Right atrium auricular region (tissue), 2 donors: ENCODE data around the gene ABHD1. TPM values are rescaled to one million over a fixed set of nuclear protein-coding genes. Genes with fewer than 3 reads are reported as not detected.

ENCODE experiments used
- DNase-seq: peaks from one replicate; pipeline ENCODE4 v3.0.0-alpha.2; 2019; ENCODE audit warnings: low spot score
- H3K27ac ChIP-seq, 2 donors: fragments of 200-600 bp; sonication (generic); 1 replicate in 1 of 2; 2 replicates in 1 of 2; pipeline ENCODE4 v1.5.1; 2016 to 2019
- H3K27me3 ChIP-seq, 2 donors: fragments of 200-600 bp; sonication (generic); one replicate each; pipeline versions ENCODE4 v1.5.1 to v1.6.0; 2017 to 2019
- H3K36me3 ChIP-seq: fragments of 200-600 bp; sonication (generic); one replicate; pipeline ENCODE4 v1.5.1; 2016
- H3K4me1 ChIP-seq, 2 donors: fragments of 200-600 bp; sonication (generic); one replicate each; pipeline versions ENCODE4 v1.5.1 to v1.6.0; 2017 to 2019
- H3K4me3 ChIP-seq, 2 donors: fragments of 200-600 bp; sonication (generic); 1 replicate in 1 of 2; 2 replicates in 1 of 2; pipeline ENCODE4 v1.5.1; 2017 to 2019; ENCODE audit warnings: mild to moderate bottlenecking in 1 of 2, moderate library complexity in 1 of 2
- H3K9me3 ChIP-seq, 2 donors: fragments of 200-600 bp; sonication (generic); one replicate each; pipeline ENCODE4 v1.5.1; 2019
- CTCF ChIP-seq, 2 donors: fragments of 200-600 bp; sonication (generic); IDR thresholded peaks; one replicate each; pipeline ENCODE4 v1.5.1; 2019; ENCODE audit warnings: antibody characterized with exemption in 2 of 2
- total RNA-seq, 2 donors: library from RNA; depleted of rRNA; stranded (reverse); fragments of >200 nt; gene quantifications; one replicate each; pipeline ENCODE4 v1.1.0, GENCODE V29; 2016

ABHD1 gene
- total RNA-seq, 2 donors from 2014 or later = 0.90 to 1.0 TPM

GRCh38 chr2:27147935-27148334 is 24.3 kb downstream of the ABHD1 start:
- H3K4me3 ChIP-seq = no peak overlapping the region
- no peak for TF ChIP-seq CTCF (IDR thresholded peaks at IDR 0.05)

GRCh38 chr2:27148801-27149439 is 25.3 kb downstream of the ABHD1 start, which contains the start of gene TCF23:
Gene TCF23, plus strand, starts transcription at chr2:27149004. Its CDS starts 130 bp downstream, at chr2:27149134.
- Histone ChIP-seq H3K36me3 (no peaks in the 10 kb centered on the region), H3K4me3 (no peak within 1 kb of the TSS), H3K9me3 (no peaks in the 10 kb centered on the region), H3K4me1 (peaks cover 0 to 4% of the 10 kb centered on the region in 2 donors), H3K27me3 (no peaks in the 10 kb centered on the region), H3K27ac (no peak within 1 kb of the TSS)
- DNase-seq = no peak
- TF ChIP-seq CTCF (IDR thresholded peaks at IDR 0.05) = no peak

More at GRCh38 chr2:27147935-27148334, 24.3 kb downstream of the ABHD1 start:
- H3K4me1 ChIP-seq = peaks cover 0 to 4% of the 10 kb centered on the region in 2 donors
- H3K27ac ChIP-seq = no peak overlapping the region
- DNase-seq = no peak
- no peaks in the 10 kb centered on the region for H3K36me3 ChIP-seq
- no peaks in the 10 kb centered on the region for H3K27me3 ChIP-seq
- no peaks in the 10 kb centered on the region for H3K9me3 ChIP-seq

GRCh38 chr2:27149570-27150405 is 26.2 kb downstream of the ABHD1 start:
- no peak for TF ChIP-seq CTCF (IDR thresholded peaks at IDR 0.05)
- Histone ChIP-seq H3K27ac (no peak overlapping the region), H3K4me3 (no peak overlapping the region), H3K4me1 (peaks cover 0 to 4% of the 10 kb centered on the region in 2 donors), H3K9me3 (no peaks in the 10 kb centered on the region), H3K27me3 (no peaks in the 10 kb centered on the region), H3K36me3 (no peaks in the 10 kb centered on the region)
- DNase-seq = no peak

GRCh38 chr2:27150639-27151230 is 27.1 kb downstream of the ABHD1 start:
- H3K27me3 ChIP-seq = no peaks in the 10 kb centered on the region
- TF ChIP-seq CTCF (IDR thresholded peaks at IDR 0.05) = no peak
- peaks cover 0 to 4% of the 10 kb centered on the region in 2 donors for H3K4me1 ChIP-seq
- no peak overlapping the region for H3K4me3 ChIP-seq
- no peak for DNase-seq
- no peaks in the 10 kb centered on the region for H3K36me3 ChIP-seq
- H3K9me3 ChIP-seq = no peaks in the 10 kb centered on the region
- H3K27ac ChIP-seq = no peak overlapping the region

- no peaks in the 10 kb centered on the region for H3K36me3 ChIP-seq
- no peaks in the 10 kb centered on the region for H3K9me3 ChIP-seq
- H3K27ac ChIP-seq = no peak overlapping the region
- no peak for DNase-seq
- H3K4me1 ChIP-seq = peaks cover 0 to 4% of the 10 kb centered on the region in 2 donors
- no peak for TF ChIP-seq CTCF (IDR thresholded peaks at IDR 0.05)
- H3K4me3 ChIP-seq = no peak overlapping the region
- H3K27me3 ChIP-seq = no peaks in the 10 kb centered on the region
These were observed 28.6 kb downstream of the ABHD1 start for GRCh38 chr2:27152102-27152795.
